HG02884 (cell line): ENCODE results near the gene FTL.
"Not testable (repeated sequence)": the region's sequence is repeated elsewhere in the genome, so short reads cannot be mapped to it uniquely, and the experiment has no call there.

Source experiments
- ATAC-seq: cut with Tn5 transposase; IDR thresholded peaks from one replicate; pipeline ENCODE4 v1.9.1; 2021; ENCODE audit warnings: mild to moderate bottlenecking, moderate library complexity; ENCODE audit not compliant: unreplicated experiment

The FTL gene

GRCh38 chr19:48965040-48965805, at the start of gene FTL:
Gene FTL (plus strand): TSS chr19:48965309. CDS start chr19:48965508, 199 bp downstream.
- ATAC-seq = peak; percentile 38

GRCh38 chr19:48915757-48916156, 49.4 kb upstream of the FTL start:
- no peak for ATAC-seq

- no peak for ATAC-seq
Observed at GRCh38 chr19:48918071-48918470, 47.0 kb upstream of the FTL start.

GRCh38 chr19:48918801-48919247, 46.3 kb upstream of the FTL start:
- no peak for ATAC-seq

- not testable (repeated sequence) for ATAC-seq
Observed at GRCh38 chr19:48919271-48919670, 45.8 kb upstream of the FTL start.

GRCh38 chr19:48920949-48921348, 44.2 kb upstream of the FTL start:
- ATAC-seq = no peak

GRCh38 chr19:48921721-48922500, 43.2 kb upstream of the FTL start:
- ATAC-seq = no peak

GRCh38 chr19:48922548-48923490, 42.3 kb upstream of the FTL start:
- no peak for ATAC-seq

GRCh38 chr19:48925240-48925843, 39.8 kb upstream of the FTL start:
- ATAC-seq = no peak

- not testable (repeated sequence) for ATAC-seq
Observed at GRCh38 chr19:48925890-48926289, 39.2 kb upstream of the FTL start.

GRCh38 chr19:48926909-48927308, 38.2 kb upstream of the FTL start:
- ATAC-seq = no peak

- ATAC-seq = not testable (repeated sequence)
Observed at GRCh38 chr19:48927692-48928091, 37.4 kb upstream of the FTL start.

GRCh38 chr19:48928164-48929025, 36.7 kb upstream of the FTL start:
- ATAC-seq = no peak

GRCh38 chr19:48933382-48933932, 31.7 kb upstream of the FTL start, which contains the start of gene DHDH:
Gene DHDH (plus strand): TSS chr19:48933699. CDS start chr19:48933722, 23 bp downstream.
- no peak for ATAC-seq

GRCh38 chr19:48934837-48935236, 30.3 kb upstream of the FTL start:
- no peak for ATAC-seq

GRCh38 chr19:48935864-48936263, 29.2 kb upstream of the FTL start:
- no peak for ATAC-seq

GRCh38 chr19:48938256-48938655, 26.9 kb upstream of the FTL start:
- ATAC-seq = no peak

GRCh38 chr19:48940902-48941301, 24.2 kb upstream of the FTL start:
- ATAC-seq = no peak

GRCh38 chr19:48943081-48943480, 22.0 kb upstream of the FTL start:
- no peak for ATAC-seq
